Neural cell (in vitro differentiated cells): ENCODE measurements around the gene PPIL4. TPM values are rescaled to one million over a fixed set of nuclear protein-coding genes. Genes with fewer than 3 reads are reported as not detected.
"Not testable (repeated sequence)": the region's sequence is repeated elsewhere in the genome, so short reads cannot be mapped to it uniquely, and the experiment has no call there.

Source experiments
- H2AFZ ChIP-seq: fragments of 200-600, 300-800 bp; sonication (generic), shearing (Covaris generic); 2 replicates; pipeline ENCODE4 v1.6.0; 2014; ENCODE audit warnings: low read depth, mild to moderate bottlenecking, antibody characterized with exemption, low read length, moderate library complexity
- H3F3A ChIP-seq: fragments of 200-600 bp; shearing (Covaris generic); 2 replicates; pipeline ENCODE4 v1.6.1; 2016; ENCODE audit warnings: mild to moderate bottlenecking, moderate library complexity, mixed read lengths, antibody characterized with exemption, low read length; ENCODE audit not compliant: insufficient read depth, poor library complexity, severe bottlenecking
- H3K27ac ChIP-seq: fragments of 200-600, 300-800 bp; sonication (generic), shearing (Covaris generic); 2 replicates; pipeline ENCODE4 v1.5.1; 2014; ENCODE audit warnings: mild to moderate bottlenecking, low read length, moderate library complexity
- H3K27me3 ChIP-seq: fragments of 300-800, 200-600 bp; sonication (generic), shearing (Covaris generic); 2 replicates; pipeline ENCODE4 v1.6.0; 2014; ENCODE audit warnings: mild to moderate bottlenecking, low read depth, low read length, moderate library complexity; ENCODE audit not compliant: insufficient read depth
- H3K36me3 ChIP-seq: fragments of 300-800, 200-600 bp; sonication (generic), shearing (Covaris generic); 2 replicates; pipeline ENCODE4 v1.5.1; 2014; ENCODE audit warnings: mild to moderate bottlenecking, antibody characterized with exemption, low read length, moderate library complexity; ENCODE audit not compliant: insufficient read depth
- H3K4me2 ChIP-seq: fragments of 300-800, 200-600 bp; sonication (generic), shearing (Covaris generic); 2 replicates; pipeline ENCODE4 v1.6.0; 2014; ENCODE audit warnings: mild to moderate bottlenecking, low read length
- H3K4me3 ChIP-seq: fragments of 300-800, 200-600 bp; sonication (generic), shearing (Covaris generic); 2 replicates; pipeline ENCODE4 v1.5.1; 2014; ENCODE audit warnings: mild to moderate bottlenecking, low read length, moderate library complexity
- H3K79me2 ChIP-seq: fragments of 200-600 bp; shearing (Covaris generic); replicated peaks from 2 replicates; pipeline ENCODE4 v1.6.0; 2014; ENCODE audit warnings: mild to moderate bottlenecking, low read length, moderate library complexity; ENCODE audit not compliant: insufficient read depth
- H3K9ac ChIP-seq: fragments of 300-800, 200-600 bp; sonication (generic), shearing (Covaris generic); 2 replicates; pipeline ENCODE4 v1.6.1; 2016; ENCODE audit warnings: mild to moderate bottlenecking, low read length, mixed read lengths
- H3K9me2 ChIP-seq: fragments of 200-600 bp; shearing (Covaris generic); 2 replicates; pipeline ENCODE4 v1.6.1; 2016; ENCODE audit warnings: mild to moderate bottlenecking, low read length, mixed read lengths; ENCODE audit not compliant: insufficient read depth
- H3K9me3 ChIP-seq: fragments of 200-600, 300-800 bp; sonication (generic), shearing (Covaris generic); 2 replicates; pipeline ENCODE4 v1.6.1; 2016; ENCODE audit warnings: mild to moderate bottlenecking, mixed run types, low read length, moderate library complexity, mixed read lengths
- H4K20me1 ChIP-seq: fragments of 200-600 bp; shearing (Covaris generic); 2 replicates; pipeline ENCODE4 v1.6.1; 2016; ENCODE audit warnings: mild to moderate bottlenecking, mixed run types; ENCODE audit not compliant: insufficient read depth
- EP300 ChIP-seq: fragments of 450-650 bp; conservative IDR thresholded peaks from 2 replicates; pipeline ENCODE4 v1.6.1; 2014; ENCODE audit warnings: antibody characterized with exemption, mild to moderate bottlenecking, moderate library complexity; ENCODE audit not compliant: poor library complexity, severe bottlenecking
- EZH2 ChIP-seq: fragments of 200-600, 300-800 bp; shearing (Covaris generic), sonication (generic); IDR thresholded peaks from 2 replicates; pipeline ENCODE4 v1.6.1; 2014; ENCODE audit warnings: antibody characterized with exemption, low read length, borderline replicate concordance, mild to moderate bottlenecking; ENCODE audit not compliant: insufficient read depth, poor library complexity, severe bottlenecking
- MXI1 ChIP-seq: fragments of 450-650 bp; conservative IDR thresholded peaks from 2 replicates; pipeline ENCODE4 v1.6.1; 2014; ENCODE audit warnings: antibody characterized with exemption, mild to moderate bottlenecking; ENCODE audit not compliant: poor library complexity, severe bottlenecking
- POLR2AphosphoS5 ChIP-seq: IDR thresholded peaks from 2 replicates; pipeline ENCODE4 v1.6.1; 2012
- RAD21 ChIP-seq: fragments of 450-650 bp; conservative IDR thresholded peaks from 2 replicates; pipeline ENCODE4 v1.6.1; 2014; ENCODE audit warnings: antibody characterized with exemption, mild to moderate bottlenecking, moderate library complexity
- SMC3 ChIP-seq: fragments of 450-650 bp; conservative IDR thresholded peaks from 2 replicates; pipeline ENCODE4 v1.6.1; 2014; ENCODE audit warnings: antibody characterized with exemption, mild to moderate bottlenecking, moderate library complexity; ENCODE audit not compliant: poor library complexity
- TAF1 ChIP-seq: IDR thresholded peaks from 2 replicates; pipeline ENCODE4 v1.6.1; 2012; ENCODE audit warnings: low read depth
- polyA plus RNA-seq: library from polyadenylated mRNA; depleted of rRNA; stranded (reverse); fragments of >200 nt; gene quantifications from 2 replicates; pipeline ENCODE4 v1.2.3, GENCODE V29; 2014
- TF ChIP-seq, protein P1 (sequence below): IDR thresholded peaks from 2 replicates; pipeline ENCODE4 v1.6.1; 2012; ENCODE audit warnings: borderline replicate concordance
- TF ChIP-seq, protein P2 (sequence below): fragments of 450-650 bp; IDR thresholded peaks from 2 replicates; pipeline ENCODE4 v1.5.1; 2014; ENCODE audit warnings: antibody characterized with exemption, mild to moderate bottlenecking, moderate library complexity; ENCODE audit not compliant: poor library complexity, severe bottlenecking

Gene PPIL4
- polyA plus RNA-seq, 1 donor from 2014 or later = 57.2 TPM

DNA sequence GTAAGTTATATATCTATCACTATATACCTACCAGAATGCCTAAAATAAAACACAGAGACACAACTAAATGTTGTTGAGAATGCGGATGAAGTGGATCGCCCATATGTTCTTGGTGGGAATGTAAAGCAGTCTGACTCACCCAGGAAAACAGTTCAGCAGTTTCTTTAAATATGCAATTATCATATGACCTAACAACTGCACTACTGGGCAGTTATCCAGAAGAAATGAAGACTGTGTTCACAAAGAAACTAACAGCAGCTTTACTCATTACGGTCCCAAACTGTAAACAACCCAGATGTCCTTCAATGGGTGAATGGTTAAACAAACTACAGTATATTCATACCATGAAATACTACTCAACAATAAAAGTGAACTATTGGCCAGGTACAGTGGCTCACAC, 46.8 kb downstream of the PPIL4 start:
- Histone ChIP-seq H3K9me3 (no peaks in the 10 kb centered on the region), H3F3A (no peaks in the 10 kb centered on the region), H3K4me2 (no peak overlapping the region), H3K4me3 (no peak overlapping the region), H2AFZ (no peak overlapping the region), H3K79me2 (no peaks in the 10 kb centered on the region), H3K27ac (no peak overlapping the region), H3K9me2 (no peaks in the 10 kb centered on the region), H3K36me3 (no peaks in the 10 kb centered on the region), H3K27me3 (no peaks in the 10 kb centered on the region), H4K20me1 (no peaks in the 10 kb centered on the region), H3K9ac (no peak overlapping the region)
- no peak for TF ChIP-seq EZH2
- TF ChIP-seq, protein P1, sequence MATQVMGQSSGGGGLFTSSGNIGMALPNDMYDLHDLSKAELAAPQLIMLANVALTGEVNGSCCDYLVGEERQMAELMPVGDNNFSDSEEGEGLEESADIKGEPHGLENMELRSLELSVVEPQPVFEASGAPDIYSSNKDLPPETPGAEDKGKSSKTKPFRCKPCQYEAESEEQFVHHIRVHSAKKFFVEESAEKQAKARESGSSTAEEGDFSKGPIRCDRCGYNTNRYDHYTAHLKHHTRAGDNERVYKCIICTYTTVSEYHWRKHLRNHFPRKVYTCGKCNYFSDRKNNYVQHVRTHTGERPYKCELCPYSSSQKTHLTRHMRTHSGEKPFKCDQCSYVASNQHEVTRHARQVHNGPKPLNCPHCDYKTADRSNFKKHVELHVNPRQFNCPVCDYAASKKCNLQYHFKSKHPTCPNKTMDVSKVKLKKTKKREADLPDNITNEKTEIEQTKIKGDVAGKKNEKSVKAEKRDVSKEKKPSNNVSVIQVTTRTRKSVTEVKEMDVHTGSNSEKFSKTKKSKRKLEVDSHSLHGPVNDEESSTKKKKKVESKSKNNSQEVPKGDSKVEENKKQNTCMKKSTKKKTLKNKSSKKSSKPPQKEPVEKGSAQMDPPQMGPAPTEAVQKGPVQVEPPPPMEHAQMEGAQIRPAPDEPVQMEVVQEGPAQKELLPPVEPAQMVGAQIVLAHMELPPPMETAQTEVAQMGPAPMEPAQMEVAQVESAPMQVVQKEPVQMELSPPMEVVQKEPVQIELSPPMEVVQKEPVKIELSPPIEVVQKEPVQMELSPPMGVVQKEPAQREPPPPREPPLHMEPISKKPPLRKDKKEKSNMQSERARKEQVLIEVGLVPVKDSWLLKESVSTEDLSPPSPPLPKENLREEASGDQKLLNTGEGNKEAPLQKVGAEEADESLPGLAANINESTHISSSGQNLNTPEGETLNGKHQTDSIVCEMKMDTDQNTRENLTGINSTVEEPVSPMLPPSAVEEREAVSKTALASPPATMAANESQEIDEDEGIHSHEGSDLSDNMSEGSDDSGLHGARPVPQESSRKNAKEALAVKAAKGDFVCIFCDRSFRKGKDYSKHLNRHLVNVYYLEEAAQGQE = no peak
- TF ChIP-seq POLR2AphosphoS5 = no peak
- no peak for TF ChIP-seq EP300
- TF ChIP-seq RAD21 = no peak
- TF ChIP-seq, protein P2, sequence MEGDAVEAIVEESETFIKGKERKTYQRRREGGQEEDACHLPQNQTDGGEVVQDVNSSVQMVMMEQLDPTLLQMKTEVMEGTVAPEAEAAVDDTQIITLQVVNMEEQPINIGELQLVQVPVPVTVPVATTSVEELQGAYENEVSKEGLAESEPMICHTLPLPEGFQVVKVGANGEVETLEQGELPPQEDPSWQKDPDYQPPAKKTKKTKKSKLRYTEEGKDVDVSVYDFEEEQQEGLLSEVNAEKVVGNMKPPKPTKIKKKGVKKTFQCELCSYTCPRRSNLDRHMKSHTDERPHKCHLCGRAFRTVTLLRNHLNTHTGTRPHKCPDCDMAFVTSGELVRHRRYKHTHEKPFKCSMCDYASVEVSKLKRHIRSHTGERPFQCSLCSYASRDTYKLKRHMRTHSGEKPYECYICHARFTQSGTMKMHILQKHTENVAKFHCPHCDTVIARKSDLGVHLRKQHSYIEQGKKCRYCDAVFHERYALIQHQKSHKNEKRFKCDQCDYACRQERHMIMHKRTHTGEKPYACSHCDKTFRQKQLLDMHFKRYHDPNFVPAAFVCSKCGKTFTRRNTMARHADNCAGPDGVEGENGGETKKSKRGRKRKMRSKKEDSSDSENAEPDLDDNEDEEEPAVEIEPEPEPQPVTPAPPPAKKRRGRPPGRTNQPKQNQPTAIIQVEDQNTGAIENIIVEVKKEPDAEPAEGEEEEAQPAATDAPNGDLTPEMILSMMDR = no peak

DNA sequence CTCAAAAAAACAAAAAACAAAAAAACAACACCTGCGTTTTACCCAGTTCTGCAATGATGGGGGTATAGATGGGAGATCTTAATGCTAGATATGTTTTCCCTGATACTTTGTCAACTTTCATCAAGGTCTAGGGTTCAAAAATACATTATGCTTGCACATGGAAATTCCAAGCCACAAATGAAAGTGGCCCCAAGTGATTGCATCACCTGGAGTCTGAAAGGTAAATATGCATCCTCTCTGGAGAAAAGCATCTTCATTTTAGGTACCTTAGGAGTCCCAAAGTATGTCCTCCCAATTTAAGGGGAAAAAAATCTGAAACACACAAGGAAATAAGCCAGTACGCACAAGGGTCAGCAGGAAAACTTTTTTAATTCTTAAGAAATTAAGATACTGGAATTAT, 48.5 kb downstream of the PPIL4 start:
- TF ChIP-seq MXI1 (no peak), EP300 (no peak), SMC3 (no peak), RAD21 (no peak), EZH2 (no peak), POLR2AphosphoS5 (no peak), TAF1 (no peak)
- TF ChIP-seq, protein P2 = no peak
- TF ChIP-seq, protein P1 = no peak
- Histone ChIP-seq H2AFZ (no peak overlapping the region), H3K9me2 (no peaks in the 10 kb centered on the region), H4K20me1 (no peaks in the 10 kb centered on the region), H3K4me3 (no peak overlapping the region), H3K9ac (no peak overlapping the region), H3K36me3 (no peaks in the 10 kb centered on the region), H3K4me2 (no peak overlapping the region), H3K9me3 (no peaks in the 10 kb centered on the region), H3K27ac (no peak overlapping the region), H3F3A (no peaks in the 10 kb centered on the region), H3K79me2 (no peaks in the 10 kb centered on the region), H3K27me3 (no peaks in the 10 kb centered on the region)

DNA sequence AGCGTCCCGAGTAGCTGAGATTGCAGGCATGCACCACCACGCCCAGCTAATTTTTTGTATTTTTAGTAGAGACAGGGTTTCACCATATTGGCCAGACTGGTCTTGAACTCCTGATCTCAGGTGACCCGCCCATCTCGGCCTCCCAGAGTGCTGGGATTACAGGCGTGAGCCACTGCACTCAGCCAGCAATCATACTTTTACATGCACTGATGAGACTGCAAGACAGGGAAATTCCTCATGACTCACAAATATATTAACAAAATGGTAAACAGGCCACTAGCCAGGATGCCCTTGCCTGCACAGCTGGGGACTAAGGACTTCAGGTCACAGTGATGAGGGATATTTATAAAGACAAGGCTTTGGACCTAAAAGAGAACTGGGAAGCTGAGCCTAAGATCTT, 49.2 kb downstream of the PPIL4 start:
- H3K4me2 ChIP-seq, H3K9ac ChIP-seq, H3K4me3 ChIP-seq, H3K27me3 ChIP-seq, H3K9me3 ChIP-seq, H3K79me2 ChIP-seq, H3K36me3 ChIP-seq, H2AFZ ChIP-seq, H3K27ac ChIP-seq, H3K9me2 ChIP-seq, H3F3A ChIP-seq, H4K20me1 ChIP-seq: not testable (repeated sequence)
